HepG2 (cell line): ENCODE data around the gene C1orf21. TPM values are rescaled to one million over a fixed set of nuclear protein-coding genes. Genes with fewer than 3 reads are reported as not detected.

Source experiments
- ATAC-seq: fragments of 200-7000 bp; cut with Tn5 transposase; 3 replicates; pipeline ENCODE4 v1.9.1; 2020; ENCODE audit warnings: mild to moderate bottlenecking, moderate library complexity
- BruUV-seq: library from RNA; stranded (reverse); fragments of 400-500 nt; replicated peaks from 2 replicates; lab custom pipeline; 2021; lab: Mats Ljungman, UMichigan
- CTCF ChIA-PET: fragments of 300-600 bp; formaldehyde crosslinking; extraction: SDS; loops from one replicate; lab custom pipeline; 2021; ENCODE audit warnings: low total read pairs, inconsistent platforms, low intra/inter-chr PET ratio; lab: Yijun Ruan, JAX
- POLR2A ChIA-PET: fragments of 350-600 bp; sonication (Branson Sonifier 250); formaldehyde crosslinking; loops from one replicate; lab custom pipeline; 2020; ENCODE audit warnings: antibody characterized with exemption, inconsistent platforms; lab: Yijun Ruan, JAX
- DNase-seq: peaks from one replicate; pipeline ENCODE4 v3.0.0-alpha.2; 2015; ENCODE audit warnings: low spot score
- FAIRE-seq: peaks from 3 replicates; lab custom pipeline; 2011; peaks lifted over from hg19 to GRCh38; lab: Jason Lieb, UNC
- H2AFZ ChIP-seq: one replicate; pipeline ENCODE4 v1.6.1; 2011; ENCODE audit warnings: low read length, inconsistent platforms
- H3K27ac ChIP-seq: fragments of 300-600 bp; 3 replicates; pipeline ENCODE4 v1.8.0; 2011; ENCODE audit warnings: mixed run types, mild to moderate bottlenecking, mixed read lengths, low read length, inconsistent platforms; ENCODE audit not compliant: insufficient read depth; ENCODE audit errors: extremely low read length
- H3K27me3 ChIP-seq, 2 experiments: fragments of 200-600 bp in 1 of 2; 2 replicates in 1 of 2; 3 replicates in 1 of 2; pipeline versions ENCODE4 v1.6.0 to v1.8.0; 2011; ENCODE audit warnings: low read length in 2 of 2, mild to moderate bottlenecking in 2 of 2, moderate library complexity in 2 of 2, inconsistent platforms in 1 of 2; ENCODE audit not compliant: insufficient read depth in 2 of 2, control insufficient read depth in 1 of 2
- H3K36me3 ChIP-seq, 2 experiments: fragments of 200-600 bp in 1 of 2; replicated peaks in 1 of 2; 2 replicates in 1 of 2; 3 replicates in 1 of 2; pipeline versions ENCODE4 v1.5.1 to v1.8.0; 2011; ENCODE audit warnings: low read length in 2 of 2, inconsistent platforms in 1 of 2; ENCODE audit not compliant: insufficient read depth in 2 of 2, control insufficient read depth in 1 of 2
- H3K4me1 ChIP-seq: 2 replicates; pipeline ENCODE4 v1.5.1; 2012; ENCODE audit warnings: low read length, inconsistent platforms; ENCODE audit not compliant: insufficient read depth
- H3K4me2 ChIP-seq: 2 replicates; pipeline ENCODE4 v1.6.0; 2011; ENCODE audit warnings: low read depth, low read length, inconsistent platforms
- H3K4me3 ChIP-seq, 3 experiments: fragments of 200-600 bp in 1 of 3; sonication (generic), shearing (Covaris generic) in 1 of 3; replicated peaks in 1 of 3; 2 replicates each; pipeline ENCODE4 v1.5.1; 2011 to 2016; ENCODE audit warnings: low read length in 3 of 3, inconsistent platforms in 2 of 3, low read depth in 2 of 3, mild to moderate bottlenecking in 2 of 3, control low read depth in 1 of 3, mixed read lengths in 1 of 3; ENCODE audit not compliant: insufficient read depth in 1 of 3
- H3K79me2 ChIP-seq: one replicate; pipeline ENCODE4 v1.6.1; 2011; ENCODE audit warnings: low read length, inconsistent platforms; ENCODE audit not compliant: insufficient read depth
- H3K9ac ChIP-seq: 2 replicates; pipeline ENCODE4 v1.6.0; 2011; ENCODE audit warnings: mild to moderate bottlenecking, low read depth, low read length, inconsistent platforms; ENCODE audit not compliant: insufficient read depth
- H3K9me3 ChIP-seq: 2 replicates; pipeline ENCODE4 v1.5.1; 2012; ENCODE audit warnings: mild to moderate bottlenecking, low read length
- H4K20me1 ChIP-seq: 2 replicates; pipeline ENCODE4 v1.6.0; 2011; ENCODE audit warnings: inconsistent platforms, mild to moderate bottlenecking, low read length, moderate library complexity; ENCODE audit not compliant: insufficient read depth
- GATAD1 ChIP-seq: IDR thresholded peaks from 2 replicates; pipeline ENCODE4 v1.6.1; 2016; ENCODE audit warnings: missing genetic modification reagents, missing compliant biosample characterization
- MBNL3 ChIP-seq: fragments of 250-450 bp; sonication (Bioruptor Pico); conservative IDR thresholded peaks from 2 replicates; pipeline ENCODE4 v1.8.0; 2022; ENCODE audit warnings: mild to moderate bottlenecking, inconsistent platforms
- NCOA1 ChIP-seq: sonication (generic); formaldehyde crosslinking; IDR thresholded peaks from 2 replicates; pipeline ENCODE4 v1.9.0; 2021; ENCODE audit warnings: missing genetic modification reagents
- SETDB1 ChIP-seq: sonication (generic); formaldehyde crosslinking; IDR thresholded peaks from 2 replicates; pipeline ENCODE4 v1.5.1; 2020; ENCODE audit warnings: missing genetic modification reagents, mild to moderate bottlenecking, borderline replicate concordance
- ZNF263 ChIP-seq: sonication (generic); formaldehyde crosslinking; IDR thresholded peaks from 2 replicates; pipeline ENCODE4 v1.4.0; 2020; ENCODE audit warnings: missing genetic modification reagents
- ZNF619 ChIP-seq: sonication (generic); formaldehyde crosslinking; IDR thresholded peaks from 2 replicates; pipeline ENCODE4 v1.4.0; 2020; ENCODE audit warnings: mild to moderate bottlenecking, missing genetic modification reagents
- ZNF883 ChIP-seq: sonication (generic); formaldehyde crosslinking; IDR thresholded peaks from 2 replicates; pipeline ENCODE4 v1.5.1; 2020; ENCODE audit warnings: mild to moderate bottlenecking, missing genetic modification reagents; ENCODE audit errors: not compliant biosample characterization
- WGBS: methylation state at CpG from one replicate; pipeline ENCODE4 v1.1.6; 2017; ENCODE audit warnings: low lambda C conversion rate; 5-methylcytosine and 5-hydroxymethylcytosine counted together
- in situ Hi-C: cut with HindIII; loops from 2 replicates; pipeline ENCODE4 v1.10.0; 2017; ENCODE audit warnings: low pct_unique_long_range_greater_than_20kb; ENCODE audit not compliant: extremely low pct_ligation_motif_present
- intact Hi-C: fragments of 100-400 bp; cut with micrococcal nuclease; formaldehyde crosslinking; loops from one replicate; pipeline ENCODE4 v1.10.0; 2022; ENCODE audit not compliant: unreplicated experiment
- polyA plus RNA-seq, 8 experiments: library from polyadenylated mRNA; depleted of rRNA in 3 of 8; stranded (reverse) in 7 of 8; unstranded in 1 of 8; fragments of >200 nt; fragmentation: Illumina TruSeq in 4 of 8; extraction: Trizol in 4 of 8; gene quantifications; 2 replicates each; pipeline versions ENCODE4 v1.2.1 to v1.2.3, GENCODE V29; 2011 to 2016; ENCODE audit warnings: low read depth in 4 of 8, missing spikeins in 1 of 8, mixed read lengths in 1 of 8; ENCODE audit not compliant: insufficient read depth in 1 of 8
- total RNA-seq, 5 experiments: library from RNA; depleted of rRNA; stranded (reverse); fragments of >200 nt; fragmentation: Illumina TruSeq; extraction: Trizol; gene quantifications; 2 replicates each; pipeline ENCODE4 v1.2.3, GENCODE V29; 2016; ENCODE audit warnings: low read depth in 1 of 5
- TF ChIP-seq, protein P1 (sequence below): sonication (generic); formaldehyde crosslinking; IDR thresholded peaks from 2 replicates; pipeline ENCODE4 v1.4.0; 2020; ENCODE audit warnings: missing genetic modification reagents; ENCODE audit errors: not compliant biosample characterization
- TF ChIP-seq, protein P2 (sequence below): sonication (generic); formaldehyde crosslinking; IDR thresholded peaks from 2 replicates; pipeline ENCODE4 v1.4.0; 2020; ENCODE audit warnings: mild to moderate bottlenecking, missing genetic modification reagents

Gene C1orf21
- total and polyA plus RNA-seq, 2 of the 13 experiments (the other 11 are each of a cell fraction or from before 2014, with no cell fraction given), result not detected

DNA sequence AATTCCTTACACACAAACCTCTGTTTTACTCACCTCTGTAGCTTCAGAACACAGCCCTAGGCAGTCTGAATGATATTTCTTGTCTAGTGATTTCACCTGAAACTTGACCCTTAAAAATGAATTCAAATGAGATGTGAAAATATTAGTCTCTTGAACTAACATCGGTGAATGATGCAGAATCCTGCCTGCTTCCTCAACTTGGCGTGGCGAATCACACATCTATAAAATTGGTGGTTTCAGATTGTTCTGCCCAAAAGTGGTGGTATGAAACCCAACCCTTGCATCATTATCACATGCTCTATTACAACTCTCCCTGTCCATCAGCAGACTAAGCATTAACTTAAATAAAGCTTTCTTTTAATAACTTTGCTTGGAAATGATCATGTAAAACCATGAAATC, 26.9 kb upstream of the C1orf21 start:
- Histone ChIP-seq H3K27ac (no peak overlapping the region), H4K20me1 (no peaks in the 10 kb centered on the region), H3K4me3 (no peak overlapping the region), H3K79me2 (no peaks in the 10 kb centered on the region), H3K9ac (no peak overlapping the region), H3K4me1 (no peaks in the 10 kb centered on the region), H3K36me3 (no peaks in the 10 kb centered on the region), H2AFZ (no peak overlapping the region), H3K4me2 (no peak overlapping the region), H3K27me3 (0 out of 5 replicates have a peak, but pooled peaks cover 0 to 2% of the 10 kb centered on the region in 2 experiments), H3K9me3 (no peaks in the 10 kb centered on the region)
- DNase-seq (no peak), FAIRE-seq (no peak), ATAC-seq (no peak)
- CTCF ChIA-PET, result no interaction called here
- no peak for TF ChIP-seq GATAD1 (CRISPR knock-in tag)
- TF ChIP-seq, protein P1, sequence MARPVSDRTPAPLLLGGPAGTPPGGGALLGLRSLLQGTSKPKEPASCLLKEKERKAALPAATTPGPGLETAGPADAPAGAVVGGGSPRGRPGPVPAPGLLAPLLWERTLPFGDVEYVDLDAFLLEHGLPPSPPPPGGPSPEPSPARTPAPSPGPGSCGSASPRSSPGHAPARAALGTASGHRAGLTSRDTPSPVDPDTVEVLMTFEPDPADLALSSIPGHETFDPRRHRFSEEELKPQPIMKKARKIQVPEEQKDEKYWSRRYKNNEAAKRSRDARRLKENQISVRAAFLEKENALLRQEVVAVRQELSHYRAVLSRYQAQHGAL (CRISPR knock-in tag), result no peak
- TF ChIP-seq NCOA1, result no peak
- no peak for TF ChIP-seq ZNF883
- in situ Hi-C loops (no loop called here), intact Hi-C loops (no loop called here)
- WGBS, result 34% methylated on average over 3 of the region's 3 CpGs
- POLR2A ChIA-PET, result no interaction called here
- BruUV-seq, result no TSS peak

DNA sequence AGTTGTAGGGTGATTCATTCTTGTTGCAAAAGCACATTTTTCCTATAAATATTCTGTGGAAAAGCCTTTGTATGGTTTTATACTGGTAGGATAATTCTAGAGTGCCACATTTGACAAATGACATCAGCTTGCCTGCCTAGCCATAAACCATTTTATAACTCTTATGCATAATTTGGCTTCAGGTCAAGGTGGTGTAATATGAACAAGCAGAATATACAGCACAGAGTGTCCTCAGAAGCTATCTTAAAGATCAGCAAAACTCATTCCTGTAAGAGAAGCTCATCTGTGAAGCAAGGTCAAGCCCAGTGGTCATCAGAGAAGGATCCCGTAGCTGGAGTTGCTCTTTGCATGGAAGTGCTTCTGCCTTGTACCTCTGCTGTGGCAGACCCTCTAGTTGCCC, 24.0 kb upstream of the C1orf21 start:
- FAIRE-seq (no peak), DNase-seq (no peak), ATAC-seq (no peak)
- TF ChIP-seq MBNL3 (CRISPR knock-in tag) (no peak), SETDB1 (CRISPR knock-in tag) (no peak), ZNF263 (CRISPR knock-in tag) (no peak), ZNF619 (CRISPR knock-in tag) (no peak)
- TF ChIP-seq, protein P2, sequence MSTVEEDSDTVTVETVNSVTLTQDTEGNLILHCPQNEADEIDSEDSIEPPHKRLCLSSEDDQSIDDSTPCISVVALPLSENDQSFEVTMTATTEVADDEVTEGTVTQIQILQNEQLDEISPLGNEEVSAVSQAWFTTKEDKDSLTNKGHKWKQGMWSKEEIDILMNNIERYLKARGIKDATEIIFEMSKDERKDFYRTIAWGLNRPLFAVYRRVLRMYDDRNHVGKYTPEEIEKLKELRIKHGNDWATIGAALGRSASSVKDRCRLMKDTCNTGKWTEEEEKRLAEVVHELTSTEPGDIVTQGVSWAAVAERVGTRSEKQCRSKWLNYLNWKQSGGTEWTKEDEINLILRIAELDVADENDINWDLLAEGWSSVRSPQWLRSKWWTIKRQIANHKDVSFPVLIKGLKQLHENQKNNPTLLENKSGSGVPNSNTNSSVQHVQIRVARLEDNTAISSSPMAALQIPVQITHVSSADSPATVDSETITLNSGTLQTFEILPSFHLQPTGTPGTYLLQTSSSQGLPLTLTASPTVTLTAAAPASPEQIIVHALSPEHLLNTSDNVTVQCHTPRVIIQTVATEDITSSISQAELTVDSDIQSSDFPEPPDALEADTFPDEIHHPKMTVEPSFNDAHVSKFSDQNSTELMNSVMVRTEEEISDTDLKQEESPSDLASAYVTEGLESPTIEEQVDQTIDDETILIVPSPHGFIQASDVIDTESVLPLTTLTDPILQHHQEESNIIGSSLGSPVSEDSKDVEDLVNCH (CRISPR knock-in tag), result no peak
- Histone ChIP-seq H3K27me3 (peaks cover 0 to 8% of the 10 kb centered on the region in 2 experiments; a peak in 1 of 5 replicates), H3K4me1 (no peaks in the 10 kb centered on the region), H3K79me2 (no peaks in the 10 kb centered on the region), H3K27ac (no peak overlapping the region), H3K9ac (no peak overlapping the region), H3K4me2 (no peak overlapping the region), H2AFZ (no peak overlapping the region), H3K9me3 (no peaks in the 10 kb centered on the region), H3K4me3 (no peak overlapping the region), H3K36me3 (no peaks in the 10 kb centered on the region), H4K20me1 (no peaks in the 10 kb centered on the region)
- POLR2A ChIA-PET, result no interaction called here
- intact Hi-C loops, result no loop called here
- CTCF ChIA-PET, result no interaction called here
- in situ Hi-C loops, result no loop called here
- BruUV-seq, result no TSS peak
- WGBS, result no CpG with 5 or more reads among the region's 1 CpG
